Neural progenitor cell (in vitro differentiated cells): Measurements from ENCODE around the gene FAM83E.

ENCODE experiments used
- CTCF ChIP-seq: fragments of 200-600 bp; sonication (generic); IDR thresholded peaks from 2 replicates; pipeline ENCODE4 v1.5.1; 2017; ENCODE audit warnings: antibody characterized with exemption, mild to moderate bottlenecking
- EZH2 ChIP-seq: fragments of 200-600 bp; sonication (generic); IDR thresholded peaks from 2 replicates; pipeline ENCODE4 v1.6.1; 2017; ENCODE audit warnings: antibody characterized with exemption, mild to moderate bottlenecking, moderate library complexity

- TF ChIP-seq CTCF, result no peak
- no peak for TF ChIP-seq EZH2
Observed at GRCh38 chr19:48633148-48634035, 18.5 kb upstream of the FAM83E start.
